Type B pancreatic cell (in vitro differentiated cells): Measurements from ENCODE around the gene FAAP20. TPM values are rescaled to one million over a fixed set of nuclear protein-coding genes. Genes with fewer than 3 reads are reported as not detected.

Experiments used
- DNase-seq: peaks from one replicate; pipeline ENCODE4 v3.0.0; 2021; ENCODE audit warnings: mixed read lengths; ENCODE audit not compliant: unreplicated experiment; ENCODE audit errors: extremely low spot score
- H3K27ac Mint-ChIP-seq: 2 replicates; pipeline ENCODE4 v1.8.0; 2021; ENCODE audit warnings: mild to moderate bottlenecking, mixed read lengths
- H3K27me3 Mint-ChIP-seq: 2 replicates; pipeline ENCODE4 v1.8.0; 2021; ENCODE audit warnings: mixed read lengths
- H3K36me3 Mint-ChIP-seq: 2 replicates; pipeline ENCODE4 v1.8.0; 2021; ENCODE audit warnings: mixed read lengths
- H3K4me1 Mint-ChIP-seq: one replicate; pipeline ENCODE4 v1.8.0; 2021; ENCODE audit warnings: mixed read lengths; ENCODE audit not compliant: unreplicated experiment
- H3K4me3 Mint-ChIP-seq: 2 replicates; pipeline ENCODE4 v1.8.0; 2021; ENCODE audit warnings: mild to moderate bottlenecking, mixed read lengths
- H3K9me3 Mint-ChIP-seq: 2 replicates; pipeline ENCODE4 v1.8.0; 2021; ENCODE audit warnings: mixed read lengths
- total RNA-seq: library from RNA; stranded (reverse); gene quantifications from 2 replicates; pipeline ENCODE4 v1.2.1, GENCODE V29; 2021; ENCODE audit warnings: low replicate concordance
- TF ChIP-seq, protein P1 (sequence below): fragments of 200-600 bp; sonication (generic); conservative IDR thresholded peaks from 2 replicates; pipeline ENCODE4 v1.5.0; 2021; ENCODE audit warnings: antibody characterized with exemption, mild to moderate bottlenecking

Gene FAAP20
- total RNA-seq, 1 donor from 2014 or later, result 73.8 TPM

DNA sequence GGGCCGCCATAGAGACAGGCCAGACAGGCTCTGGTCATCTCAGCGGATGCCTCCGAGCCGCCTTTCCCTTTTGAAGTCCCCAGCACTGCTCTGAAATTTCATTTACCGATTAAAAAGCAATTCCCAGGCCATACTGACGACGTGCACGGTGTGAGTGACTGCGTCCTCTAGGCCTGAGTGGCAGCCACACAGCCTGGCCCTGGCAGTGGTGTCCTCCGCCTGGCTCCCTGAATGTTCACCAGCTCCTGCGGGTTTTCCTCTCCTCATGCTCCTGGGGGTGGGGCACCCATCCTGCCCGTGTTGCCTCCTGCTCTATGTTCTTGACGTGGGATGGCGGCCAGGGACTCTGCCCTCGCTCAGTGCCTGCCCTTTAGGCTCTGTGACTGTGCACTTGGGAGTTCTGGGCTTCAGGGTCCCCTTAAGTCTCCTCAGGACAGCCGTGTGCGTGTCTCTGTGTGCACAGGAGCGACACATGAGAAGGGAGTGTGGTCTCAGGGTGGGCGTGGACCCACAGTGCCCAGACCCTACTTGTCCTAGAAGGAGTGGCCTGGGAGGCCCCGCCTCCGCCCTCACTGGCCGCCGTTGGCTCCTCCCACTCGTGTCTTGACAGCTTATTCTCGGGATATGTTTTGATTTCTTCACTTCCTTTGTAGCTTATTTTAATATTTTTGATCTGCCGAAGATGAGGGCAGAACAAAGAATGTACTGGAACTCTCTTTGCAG lies 37.1 kb upstream of the FAAP20 start:
- Mint-ChIP-seq H3K27me3 (no peaks in the 10 kb centered on the region), H3K9me3 (no peaks in the 10 kb centered on the region), H3K4me3 (peak overlapping the region; percentile 98), H3K4me1 (peaks cover 47% of the 10 kb centered on the region), H3K27ac (peak overlapping the region; percentile 88), H3K36me3 (no peaks in the 10 kb centered on the region)
- TF ChIP-seq, protein P1, sequence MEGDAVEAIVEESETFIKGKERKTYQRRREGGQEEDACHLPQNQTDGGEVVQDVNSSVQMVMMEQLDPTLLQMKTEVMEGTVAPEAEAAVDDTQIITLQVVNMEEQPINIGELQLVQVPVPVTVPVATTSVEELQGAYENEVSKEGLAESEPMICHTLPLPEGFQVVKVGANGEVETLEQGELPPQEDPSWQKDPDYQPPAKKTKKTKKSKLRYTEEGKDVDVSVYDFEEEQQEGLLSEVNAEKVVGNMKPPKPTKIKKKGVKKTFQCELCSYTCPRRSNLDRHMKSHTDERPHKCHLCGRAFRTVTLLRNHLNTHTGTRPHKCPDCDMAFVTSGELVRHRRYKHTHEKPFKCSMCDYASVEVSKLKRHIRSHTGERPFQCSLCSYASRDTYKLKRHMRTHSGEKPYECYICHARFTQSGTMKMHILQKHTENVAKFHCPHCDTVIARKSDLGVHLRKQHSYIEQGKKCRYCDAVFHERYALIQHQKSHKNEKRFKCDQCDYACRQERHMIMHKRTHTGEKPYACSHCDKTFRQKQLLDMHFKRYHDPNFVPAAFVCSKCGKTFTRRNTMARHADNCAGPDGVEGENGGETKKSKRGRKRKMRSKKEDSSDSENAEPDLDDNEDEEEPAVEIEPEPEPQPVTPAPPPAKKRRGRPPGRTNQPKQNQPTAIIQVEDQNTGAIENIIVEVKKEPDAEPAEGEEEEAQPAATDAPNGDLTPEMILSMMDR, result no peak
- peak; percentile 71 for DNase-seq

DNA sequence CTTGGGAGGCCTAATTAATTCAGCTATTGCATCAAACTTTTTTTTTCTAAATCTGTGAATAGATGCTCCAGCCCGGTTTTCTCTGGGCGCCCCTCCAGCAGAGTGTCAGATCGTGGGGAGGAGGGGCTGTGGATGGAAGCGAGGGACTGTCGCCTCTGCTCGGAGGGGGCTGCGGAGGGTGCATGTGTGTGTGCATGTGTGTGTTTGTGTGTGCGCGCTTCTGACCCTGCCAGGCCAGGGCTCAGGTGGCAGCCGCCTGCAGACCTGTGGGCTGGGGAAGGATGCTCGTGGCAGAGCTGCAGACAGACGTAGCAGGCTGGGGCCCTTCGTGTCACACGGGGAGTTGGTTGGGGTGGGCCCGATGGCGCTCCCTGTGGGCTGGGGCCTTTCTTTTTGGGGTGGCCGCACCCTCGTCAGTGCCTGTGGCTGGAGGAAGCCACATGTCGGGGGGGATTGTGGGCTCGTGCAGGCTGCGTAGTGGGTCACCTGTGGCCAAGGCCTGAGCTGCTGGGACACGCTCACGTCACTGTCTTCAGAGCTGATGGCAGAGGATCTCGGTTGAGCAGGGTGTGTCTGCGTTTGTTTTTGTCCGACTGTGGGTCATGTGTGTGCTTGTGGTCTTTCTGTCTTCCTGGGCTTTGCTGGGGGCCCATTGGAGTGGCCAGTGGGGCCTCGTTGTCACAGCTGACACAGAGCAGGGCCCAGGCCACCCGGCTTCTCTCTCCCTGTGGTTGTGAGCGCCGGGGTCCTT lies 36.4 kb upstream of the FAAP20 start:
- no peaks in the 10 kb centered on the region for H3K9me3 Mint-ChIP-seq
- TF ChIP-seq, protein P1, result no peak
- H3K4me1 Mint-ChIP-seq, result peaks cover 45% of the 10 kb centered on the region
- peak overlapping the region; percentile 88 for H3K27ac Mint-ChIP-seq
- H3K27me3 Mint-ChIP-seq, result peaks cover 2% of the 10 kb centered on the region
- H3K36me3 Mint-ChIP-seq, result no peaks in the 10 kb centered on the region
- peak; percentile 68 for DNase-seq
- H3K4me3 Mint-ChIP-seq, result peak overlapping the region; percentile 98

DNA sequence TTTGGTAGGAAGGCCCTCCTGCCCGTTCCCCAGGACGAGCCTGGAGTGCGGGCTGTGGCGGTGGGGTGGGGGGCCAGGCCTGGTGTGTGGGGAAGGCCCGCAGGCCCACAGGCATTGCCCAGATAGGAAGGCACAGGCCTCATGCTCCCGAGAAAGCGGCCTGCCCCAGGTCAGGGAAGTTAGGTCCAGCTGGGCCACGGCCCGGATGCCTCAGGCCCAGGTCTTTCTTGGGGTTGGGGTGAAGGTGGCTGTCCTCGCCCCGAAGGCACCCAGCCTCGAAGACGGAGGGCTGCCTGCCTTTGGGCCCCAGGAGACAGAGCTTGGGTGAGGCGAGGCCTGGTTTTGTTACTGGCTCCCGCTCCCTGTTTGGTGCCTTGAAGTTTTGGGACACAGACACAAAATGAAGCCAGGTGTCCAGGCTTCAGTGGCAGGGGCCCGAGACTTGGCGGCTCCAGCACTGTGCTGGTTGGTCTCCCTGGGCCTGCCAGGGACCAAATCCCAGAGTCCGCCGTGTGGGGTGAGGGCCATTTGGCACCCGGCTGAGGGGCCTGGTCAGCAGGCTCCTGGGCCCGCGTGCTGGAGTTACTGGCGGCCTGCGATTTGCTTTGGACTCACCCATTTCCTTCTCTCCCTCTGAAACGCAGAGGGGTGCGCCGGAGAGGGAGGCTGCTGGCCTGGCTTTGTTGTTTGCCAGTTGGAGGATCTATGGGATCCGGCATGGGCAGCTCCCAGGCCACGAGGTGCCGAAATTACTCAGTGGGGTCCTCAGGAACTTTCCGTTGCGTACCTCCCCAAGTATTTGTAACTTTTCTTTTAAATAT lies 35.5 kb upstream of the FAAP20 start:
- Mint-ChIP-seq H3K4me3 (peak overlapping the region; percentile 98), H3K36me3 (no peaks in the 10 kb centered on the region), H3K27me3 (peaks cover 2% of the 10 kb centered on the region), H3K9me3 (no peaks in the 10 kb centered on the region), H3K27ac (peak overlapping the region; percentile 92), H3K4me1 (peaks cover 39% of the 10 kb centered on the region)
- peak; percentile 68 for DNase-seq
- TF ChIP-seq, protein P1, result no peak

DNA sequence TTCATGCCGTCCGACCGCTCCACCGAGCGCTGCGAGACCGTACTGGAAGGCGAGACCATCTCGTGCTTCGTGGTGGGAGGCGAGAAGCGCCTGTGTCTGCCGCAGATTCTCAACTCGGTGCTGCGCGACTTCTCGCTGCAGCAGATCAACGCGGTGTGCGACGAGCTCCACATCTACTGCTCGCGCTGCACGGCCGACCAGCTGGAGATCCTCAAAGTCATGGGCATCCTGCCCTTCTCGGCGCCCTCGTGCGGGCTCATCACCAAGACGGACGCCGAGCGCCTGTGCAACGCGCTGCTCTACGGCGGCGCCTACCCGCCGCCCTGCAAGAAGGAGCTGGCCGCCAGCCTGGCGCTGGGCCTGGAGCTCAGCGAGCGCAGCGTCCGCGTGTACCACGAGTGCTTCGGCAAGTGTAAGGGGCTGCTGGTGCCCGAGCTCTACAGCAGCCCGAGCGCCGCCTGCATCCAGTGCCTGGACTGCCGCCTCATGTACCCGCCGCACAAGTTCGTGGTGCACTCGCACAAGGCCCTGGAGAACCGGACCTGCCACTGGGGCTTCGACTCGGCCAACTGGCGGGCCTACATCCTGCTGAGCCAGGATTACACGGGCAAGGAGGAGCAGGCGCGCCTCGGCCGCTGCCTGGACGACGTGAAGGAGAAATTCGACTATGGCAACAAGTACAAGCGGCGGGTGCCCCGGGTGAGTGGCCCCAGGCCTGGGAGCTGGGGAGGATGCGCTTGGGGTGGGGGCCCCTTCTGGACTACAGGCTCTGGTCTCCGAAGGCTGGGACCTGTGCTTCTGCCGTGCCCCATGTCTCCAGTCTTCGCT lies 34.7 kb upstream of the FAAP20 start:
- H3K27ac Mint-ChIP-seq, result peak overlapping the region; percentile 92
- peaks cover 2% of the 10 kb centered on the region for H3K27me3 Mint-ChIP-seq
- TF ChIP-seq, protein P1, result peak; percentile 11
- H3K36me3 Mint-ChIP-seq, result no peaks in the 10 kb centered on the region
- peaks cover 35% of the 10 kb centered on the region for H3K4me1 Mint-ChIP-seq
- DNase-seq, result peak; percentile 72
- no peaks in the 10 kb centered on the region for H3K9me3 Mint-ChIP-seq
- peak overlapping the region; percentile 98 for H3K4me3 Mint-ChIP-seq

DNA sequence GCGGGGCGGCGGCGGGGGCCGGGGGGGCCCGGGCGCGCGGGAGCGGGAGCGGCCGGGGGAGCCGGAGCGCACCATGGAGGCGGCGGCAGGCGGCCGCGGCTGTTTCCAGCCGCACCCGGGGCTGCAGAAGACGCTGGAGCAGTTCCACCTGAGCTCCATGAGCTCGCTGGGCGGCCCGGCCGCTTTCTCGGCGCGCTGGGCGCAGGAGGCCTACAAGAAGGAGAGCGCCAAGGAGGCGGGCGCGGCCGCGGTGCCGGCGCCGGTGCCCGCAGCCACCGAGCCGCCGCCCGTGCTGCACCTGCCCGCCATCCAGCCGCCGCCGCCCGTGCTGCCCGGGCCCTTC lies 34.1 kb upstream of the FAAP20 start:
- Mint-ChIP-seq H3K27me3 (peaks cover 2% of the 10 kb centered on the region), H3K4me1 (peaks cover 29% of the 10 kb centered on the region), H3K27ac (peak overlapping the region; percentile 92), H3K36me3 (no peaks in the 10 kb centered on the region), H3K9me3 (no peaks in the 10 kb centered on the region), H3K4me3 (peak overlapping the region; percentile 98)
- DNase-seq, result peak; percentile 70
- TF ChIP-seq, protein P1, result no peak
